Measurements from ENCODE around the gene SUPT5H.

Gene SUPT5H

DNA sequence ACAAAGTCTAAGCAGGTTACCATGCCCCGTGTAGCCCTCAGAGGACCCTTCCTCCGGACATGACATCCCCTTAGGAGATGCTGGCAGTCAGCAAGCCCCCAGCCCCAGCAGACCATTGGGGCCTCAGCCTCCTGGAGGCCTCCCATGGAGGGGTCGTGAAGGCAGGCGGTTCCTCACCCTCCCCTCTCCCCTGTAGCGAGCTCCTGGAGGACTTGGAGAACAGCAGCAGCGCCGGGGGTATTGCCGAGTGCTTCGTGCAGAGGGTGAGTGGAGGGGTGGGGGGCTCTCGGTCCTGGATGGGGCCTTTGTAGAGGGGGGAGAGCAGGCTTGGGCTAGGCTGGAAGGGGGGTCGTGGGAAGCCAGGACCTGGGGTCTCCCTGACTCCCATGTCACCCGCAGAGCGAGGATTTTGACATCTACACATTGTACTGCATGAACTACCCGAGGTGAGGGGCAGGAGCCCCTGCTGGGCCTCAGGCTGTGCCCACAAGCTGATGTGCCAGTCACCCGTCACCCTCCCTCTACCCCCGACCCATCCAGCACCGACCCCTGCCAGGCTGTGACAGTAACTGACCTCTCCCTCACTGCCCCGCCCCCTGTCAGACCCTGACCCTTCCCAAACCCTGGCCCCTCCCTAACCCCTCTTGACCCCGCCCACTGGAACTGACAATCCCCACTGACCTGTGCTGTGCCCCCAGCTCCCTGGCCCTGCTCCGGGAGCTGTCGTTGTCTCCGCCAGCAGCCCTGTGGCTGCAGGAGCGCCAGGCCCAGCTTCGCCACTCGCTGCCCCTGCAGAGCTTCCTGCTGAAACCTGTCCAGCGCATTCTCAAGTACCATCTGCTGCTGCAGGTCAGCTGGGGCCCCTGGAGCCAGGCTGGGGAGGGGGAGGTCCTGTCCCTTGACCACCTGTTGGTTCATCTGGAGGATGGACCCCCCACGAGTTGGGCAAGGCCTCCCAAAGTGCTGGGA lies 28.9 kb upstream of the SUPT5H start:
- H3K4me3 Mint-ChIP-seq = no peak overlapping the region
- no peak for DNase-seq
- no peak overlapping the region for H3K27ac Mint-ChIP-seq
- H3K36me3 Mint-ChIP-seq (ENCODE audit: low read depth) = peaks cover 34% of the 10 kb centered on the region
- peaks cover 36% of the 10 kb centered on the region for H3K4me1 Mint-ChIP-seq
- no peaks in the 10 kb centered on the region for H3K9me3 Mint-ChIP-seq
- TF ChIP-seq, protein P1, sequence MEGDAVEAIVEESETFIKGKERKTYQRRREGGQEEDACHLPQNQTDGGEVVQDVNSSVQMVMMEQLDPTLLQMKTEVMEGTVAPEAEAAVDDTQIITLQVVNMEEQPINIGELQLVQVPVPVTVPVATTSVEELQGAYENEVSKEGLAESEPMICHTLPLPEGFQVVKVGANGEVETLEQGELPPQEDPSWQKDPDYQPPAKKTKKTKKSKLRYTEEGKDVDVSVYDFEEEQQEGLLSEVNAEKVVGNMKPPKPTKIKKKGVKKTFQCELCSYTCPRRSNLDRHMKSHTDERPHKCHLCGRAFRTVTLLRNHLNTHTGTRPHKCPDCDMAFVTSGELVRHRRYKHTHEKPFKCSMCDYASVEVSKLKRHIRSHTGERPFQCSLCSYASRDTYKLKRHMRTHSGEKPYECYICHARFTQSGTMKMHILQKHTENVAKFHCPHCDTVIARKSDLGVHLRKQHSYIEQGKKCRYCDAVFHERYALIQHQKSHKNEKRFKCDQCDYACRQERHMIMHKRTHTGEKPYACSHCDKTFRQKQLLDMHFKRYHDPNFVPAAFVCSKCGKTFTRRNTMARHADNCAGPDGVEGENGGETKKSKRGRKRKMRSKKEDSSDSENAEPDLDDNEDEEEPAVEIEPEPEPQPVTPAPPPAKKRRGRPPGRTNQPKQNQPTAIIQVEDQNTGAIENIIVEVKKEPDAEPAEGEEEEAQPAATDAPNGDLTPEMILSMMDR (IDR thresholded peaks at IDR 0.05) = no peak
- H3K27me3 Mint-ChIP-seq (ENCODE audit: low read depth, poor library complexity) = no peaks in the 10 kb centered on the region

DNA sequence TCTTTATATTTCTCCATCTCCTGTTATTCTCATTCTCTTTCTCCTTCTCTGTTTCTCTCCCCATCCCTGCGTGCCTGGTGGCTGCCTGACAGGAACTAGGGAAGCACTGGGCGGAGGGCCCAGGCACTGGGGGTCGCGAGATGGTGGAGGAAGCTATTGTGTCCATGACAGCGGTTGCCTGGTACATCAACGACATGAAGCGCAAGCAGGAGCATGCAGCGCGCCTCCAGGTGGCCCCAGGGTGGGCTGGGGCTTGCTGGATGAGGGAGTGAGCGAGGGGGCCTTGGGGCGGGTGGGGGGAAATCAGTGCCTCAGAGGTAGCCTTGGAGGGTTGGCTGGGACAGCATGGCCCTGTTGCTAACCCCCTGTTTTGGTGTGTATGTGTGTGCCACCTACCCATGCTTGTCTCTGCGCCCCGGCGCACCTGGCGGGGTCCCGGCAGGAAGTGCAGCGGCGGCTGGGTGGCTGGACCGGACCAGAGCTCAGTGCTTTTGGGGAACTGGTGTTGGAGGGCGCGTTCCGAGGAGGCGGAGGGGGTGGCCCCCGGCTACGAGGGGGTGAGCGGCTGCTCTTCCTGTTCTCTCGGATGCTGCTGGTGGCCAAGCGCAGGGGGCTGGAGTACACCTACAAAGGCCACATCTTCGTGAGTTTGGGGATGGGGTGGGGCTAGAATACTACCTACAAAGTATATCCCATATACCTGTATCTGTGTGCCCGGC lies 27.8 kb upstream of the SUPT5H start:
- TF ChIP-seq, protein P1 (IDR thresholded peaks at IDR 0.05) = no peak
- Mint-ChIP-seq H3K36me3 (ENCODE audit: low read depth) (peaks cover 36% of the 10 kb centered on the region), H3K27me3 (ENCODE audit: low read depth, poor library complexity) (no peaks in the 10 kb centered on the region), H3K9me3 (no peaks in the 10 kb centered on the region), H3K27ac (peak overlapping the region; percentile 29), H3K4me3 (peak overlapping the region; percentile 35), H3K4me1 (peaks cover 33% of the 10 kb centered on the region)
- no peak for DNase-seq

DNA sequence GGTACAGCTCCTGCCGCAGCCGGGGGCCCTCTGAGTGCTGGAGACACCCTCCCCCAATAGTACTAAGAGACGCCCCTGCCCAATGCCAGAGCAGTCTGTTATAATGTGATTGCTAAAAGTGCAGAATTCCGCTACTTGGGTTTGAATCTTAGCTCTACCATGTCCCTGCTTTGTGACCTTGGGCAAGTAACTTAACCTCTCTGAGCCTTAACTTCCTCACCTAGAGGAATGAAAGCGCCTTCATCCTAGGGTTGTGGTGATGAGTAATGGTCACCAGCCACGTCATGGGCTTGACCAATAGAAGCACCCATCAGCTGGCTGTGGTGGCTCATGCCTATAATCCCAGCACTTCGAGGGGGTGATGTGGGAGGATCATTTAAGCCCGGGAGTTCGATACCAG lies 26.4 kb upstream of the SUPT5H start:
- Mint-ChIP-seq H3K4me3 (no peak overlapping the region), H3K36me3 (ENCODE audit: low read depth) (peaks cover 46% of the 10 kb centered on the region), H3K27me3 (ENCODE audit: low read depth, poor library complexity) (no peaks in the 10 kb centered on the region), H3K9me3 (no peaks in the 10 kb centered on the region), H3K4me1 (peaks cover 30% of the 10 kb centered on the region), H3K27ac (no peak overlapping the region)
- no peak for DNase-seq
- TF ChIP-seq, protein P1 (IDR thresholded peaks at IDR 0.05) = no peak

DNA sequence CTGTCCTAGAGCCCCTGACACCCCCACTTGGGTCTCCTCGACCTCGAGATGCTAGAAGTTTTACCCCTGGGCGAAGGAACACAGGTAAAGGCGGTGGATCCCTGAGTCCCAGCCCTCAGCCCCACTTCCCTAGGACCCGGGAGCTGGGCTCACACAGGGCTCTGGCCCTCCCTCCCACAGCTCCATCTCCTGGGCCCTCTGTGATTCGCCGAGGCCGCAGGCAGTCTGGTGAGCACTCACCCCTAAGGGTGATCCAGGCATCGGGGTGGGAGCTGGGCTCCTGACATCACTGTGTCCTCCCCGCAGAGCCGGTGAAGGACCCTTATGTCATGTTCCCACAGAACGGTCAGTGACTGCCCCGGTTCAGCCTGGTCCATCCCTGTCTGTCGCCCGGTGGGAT lies 24.6 kb upstream of the SUPT5H start:
- Mint-ChIP-seq H3K27me3 (ENCODE audit: low read depth, poor library complexity) (peaks cover 2% of the 10 kb centered on the region), H3K36me3 (ENCODE audit: low read depth) (peaks cover 49% of the 10 kb centered on the region), H3K27ac (no peak overlapping the region), H3K4me3 (no peak overlapping the region), H3K9me3 (no peaks in the 10 kb centered on the region), H3K4me1 (peaks cover 12% of the 10 kb centered on the region)
- TF ChIP-seq, protein P1 (IDR thresholded peaks at IDR 0.05) = no peak
- no peak for DNase-seq

DNA sequence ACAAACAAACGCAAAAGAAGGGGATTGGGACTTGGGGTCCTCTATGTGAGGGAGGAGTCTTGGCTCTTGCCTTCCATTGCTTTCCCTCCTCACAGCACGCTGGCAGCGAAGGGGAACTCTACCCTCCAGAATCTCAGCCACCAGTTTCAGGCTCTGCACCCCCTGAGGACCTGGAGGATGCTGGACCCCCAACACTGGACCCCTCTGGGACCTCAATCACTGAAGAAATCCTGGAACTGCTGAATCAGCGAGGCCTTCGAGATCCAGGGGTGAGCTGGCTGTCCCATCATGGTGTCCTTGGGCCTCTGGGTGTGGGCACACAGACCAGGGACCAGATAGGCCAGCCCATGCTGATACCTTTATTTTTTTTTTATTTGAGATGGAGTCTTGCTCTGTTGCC lies 23.4 kb upstream of the SUPT5H start:
- TF ChIP-seq, protein P1 (IDR thresholded peaks at IDR 0.05) = no peak
- H3K27me3 Mint-ChIP-seq (ENCODE audit: low read depth, poor library complexity) = peaks cover 2% of the 10 kb centered on the region
- no peak overlapping the region for H3K27ac Mint-ChIP-seq
- DNase-seq = no peak
- peaks cover 6% of the 10 kb centered on the region for H3K4me1 Mint-ChIP-seq
- no peaks in the 10 kb centered on the region for H3K9me3 Mint-ChIP-seq
- H3K36me3 Mint-ChIP-seq (ENCODE audit: low read depth) = peaks cover 57% of the 10 kb centered on the region
- H3K4me3 Mint-ChIP-seq = no peak overlapping the region

All from nephron progenitor cell (in vitro differentiated cells).